HG03175 (cell line): ENCODE data around the gene PDE6B.

Experiments
- ATAC-seq: cut with Tn5 transposase; IDR thresholded peaks from one replicate; pipeline ENCODE4 v1.9.1; 2021; ENCODE audit warnings: mild to moderate bottlenecking, moderate library complexity; ENCODE audit not compliant: unreplicated experiment

Gene PDE6B

DNA sequence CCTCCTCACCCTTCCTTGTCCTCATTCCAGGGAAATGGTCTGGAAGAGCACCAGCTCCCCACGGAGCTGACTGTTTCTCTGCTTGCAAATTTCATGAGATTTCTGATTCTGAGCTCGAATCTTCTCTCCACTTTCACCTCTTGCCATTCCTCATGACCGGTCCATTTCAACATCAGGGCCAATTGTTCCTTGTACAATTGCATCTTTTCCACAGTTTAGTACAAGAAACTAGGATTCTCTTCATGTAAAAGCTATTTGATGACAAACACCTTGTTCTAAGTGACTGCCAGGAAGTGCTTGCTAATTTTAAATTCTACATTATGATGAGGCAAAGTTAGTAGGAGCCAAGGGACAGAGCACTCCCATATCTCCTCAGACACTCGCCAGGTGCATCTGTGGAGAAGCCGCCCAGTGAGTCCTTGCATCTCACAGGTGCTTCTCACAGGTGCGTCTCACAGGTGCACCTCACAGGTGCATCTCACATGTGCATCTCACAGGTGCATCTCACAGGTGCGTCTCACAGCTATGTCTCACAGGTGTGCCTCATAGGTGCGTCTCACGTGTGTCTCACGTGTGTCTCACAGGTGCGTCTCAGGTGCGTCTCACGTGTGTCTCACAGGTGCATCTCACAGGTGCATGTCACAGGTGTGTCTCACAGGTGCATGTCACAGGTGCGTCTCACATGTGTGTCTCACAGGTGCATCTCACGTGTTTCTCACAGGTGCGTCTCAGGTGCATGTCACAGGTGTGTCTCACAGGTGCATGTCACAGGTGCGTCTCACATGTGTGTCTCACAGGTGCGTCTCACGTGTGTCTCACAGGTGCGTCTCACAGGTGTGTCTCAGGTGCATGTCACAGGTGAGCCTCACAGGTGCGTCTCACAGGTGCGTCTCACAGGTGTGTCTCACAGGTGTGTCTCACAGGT lies 3.0 kb upstream of the PDE6B start:
- ATAC-seq: no peak

- ATAC-seq: no peak
Measured at GRCh38 chr4:622996-623913, 2.1 kb upstream of the PDE6B start.

DNA sequence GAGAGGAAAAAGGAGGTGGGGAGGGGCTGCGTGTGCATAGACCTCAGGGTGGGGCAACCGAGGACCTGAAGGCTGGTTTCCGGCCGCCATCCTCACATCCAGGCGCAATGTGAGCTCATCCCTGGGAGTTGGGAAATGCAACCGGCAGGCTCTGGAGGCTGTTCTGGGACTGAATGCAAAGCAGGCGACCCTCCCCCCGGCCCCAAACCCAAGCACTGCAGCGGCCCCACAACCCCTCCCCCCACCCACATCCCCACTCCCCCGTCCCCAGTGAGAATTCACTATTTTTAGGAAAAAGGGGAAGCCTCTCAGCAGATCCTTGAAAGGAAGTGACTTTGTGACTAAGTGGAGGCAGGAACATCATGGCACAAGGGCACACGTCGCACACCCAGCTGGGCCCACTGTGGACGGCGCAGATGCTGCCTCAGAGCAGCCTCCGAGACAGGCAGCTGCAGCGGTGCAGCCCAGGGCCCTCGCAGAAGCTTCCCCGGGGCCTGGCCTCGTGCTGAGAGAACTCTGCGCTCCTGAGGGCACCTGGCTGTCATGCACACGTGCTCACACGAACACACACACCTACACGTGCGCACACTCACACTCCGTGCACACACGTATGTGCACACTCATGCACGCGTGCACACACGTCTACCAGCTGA lies 1.3 kb upstream of the PDE6B start:
- no peak for ATAC-seq

- no peak for ATAC-seq
Measured at GRCh38 chr4:625631-626161, 323 bp downstream of the PDE6B start.

DNA sequence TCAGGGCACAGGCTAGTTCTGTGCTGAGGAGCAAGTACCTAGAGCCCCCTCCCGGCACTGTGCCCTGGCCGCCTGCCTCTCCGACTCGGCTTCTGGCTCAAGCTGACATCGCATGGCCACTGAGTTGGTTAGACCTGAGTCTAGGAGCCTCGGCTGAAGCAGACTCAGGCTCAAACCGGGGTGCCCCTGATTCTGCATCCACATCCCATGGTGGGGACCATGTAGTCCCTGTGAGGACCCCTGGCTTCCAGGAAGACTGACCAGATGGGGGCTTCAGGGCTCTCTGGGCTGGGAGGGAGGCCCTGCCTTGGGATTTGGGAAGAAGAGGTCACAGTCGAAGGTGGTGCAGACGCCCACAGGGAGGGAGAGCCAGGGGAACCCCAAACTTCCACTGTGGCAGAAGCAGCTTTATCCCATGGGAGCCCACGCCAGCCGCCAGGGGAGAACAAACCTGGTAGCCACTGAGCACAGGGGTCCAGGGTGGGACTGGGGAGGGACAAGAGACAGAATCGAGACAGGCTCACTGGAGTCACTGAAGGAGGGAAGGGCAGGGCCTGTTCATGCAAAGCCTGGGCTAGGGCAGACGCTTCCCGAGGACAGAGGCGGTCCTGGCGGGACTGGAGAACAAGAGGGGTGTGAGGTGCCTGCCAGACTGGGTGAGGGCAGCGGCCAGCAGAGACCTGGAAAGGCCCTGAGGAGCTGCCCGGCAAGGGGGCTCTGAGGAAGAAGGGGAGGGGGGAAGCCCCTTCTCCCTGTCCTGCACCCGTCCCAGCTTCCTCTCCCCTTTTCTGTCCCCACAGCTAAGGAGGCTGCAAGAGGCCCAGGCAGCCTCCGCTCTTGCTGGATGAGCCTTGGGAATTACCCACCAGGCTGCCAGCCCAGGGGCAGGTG lies 1.1 kb downstream of the PDE6B start:
- no peak for ATAC-seq

DNA sequence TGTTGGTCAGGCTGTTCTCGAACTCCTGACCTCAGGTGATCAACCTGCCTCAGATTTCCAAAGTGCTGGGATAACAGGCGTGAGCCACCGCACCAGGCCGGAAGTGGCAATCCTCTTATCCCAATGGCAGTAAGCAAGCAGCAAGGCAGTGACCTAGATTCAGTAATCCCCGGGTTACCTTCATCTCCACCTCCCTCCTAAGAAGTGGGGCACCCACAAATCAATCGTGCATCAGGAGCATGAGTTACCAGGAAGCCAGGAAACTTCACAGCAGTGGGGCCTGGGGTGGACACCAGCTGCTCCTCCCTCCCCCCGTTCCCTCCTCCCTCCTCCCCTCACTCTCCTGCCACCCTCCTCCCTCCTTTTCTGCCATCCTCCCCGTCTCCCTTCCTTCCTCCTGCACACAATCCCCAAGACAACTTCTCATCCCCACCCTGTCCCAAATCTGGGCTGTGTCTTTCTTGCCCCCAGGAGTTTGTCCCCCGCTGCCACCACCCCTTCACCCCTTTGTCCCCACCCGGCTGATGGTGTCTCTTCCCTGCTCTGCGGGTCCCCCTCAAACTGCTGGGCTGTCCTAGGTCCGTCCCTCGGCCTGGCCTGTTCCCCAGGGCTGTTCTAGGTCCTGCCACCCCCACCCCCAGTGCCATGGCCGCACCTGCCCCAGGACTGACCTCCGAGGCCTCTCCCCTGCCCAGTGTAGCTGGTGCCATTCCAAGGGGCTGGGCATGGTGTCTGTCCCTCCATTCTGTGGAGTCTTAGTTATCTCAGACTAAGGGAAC lies 2.2 kb downstream of the PDE6B start:
- no peak for ATAC-seq

- ATAC-seq: no peak
Measured at GRCh38 chr4:628311-628741, 3.0 kb downstream of the PDE6B start.

DNA sequence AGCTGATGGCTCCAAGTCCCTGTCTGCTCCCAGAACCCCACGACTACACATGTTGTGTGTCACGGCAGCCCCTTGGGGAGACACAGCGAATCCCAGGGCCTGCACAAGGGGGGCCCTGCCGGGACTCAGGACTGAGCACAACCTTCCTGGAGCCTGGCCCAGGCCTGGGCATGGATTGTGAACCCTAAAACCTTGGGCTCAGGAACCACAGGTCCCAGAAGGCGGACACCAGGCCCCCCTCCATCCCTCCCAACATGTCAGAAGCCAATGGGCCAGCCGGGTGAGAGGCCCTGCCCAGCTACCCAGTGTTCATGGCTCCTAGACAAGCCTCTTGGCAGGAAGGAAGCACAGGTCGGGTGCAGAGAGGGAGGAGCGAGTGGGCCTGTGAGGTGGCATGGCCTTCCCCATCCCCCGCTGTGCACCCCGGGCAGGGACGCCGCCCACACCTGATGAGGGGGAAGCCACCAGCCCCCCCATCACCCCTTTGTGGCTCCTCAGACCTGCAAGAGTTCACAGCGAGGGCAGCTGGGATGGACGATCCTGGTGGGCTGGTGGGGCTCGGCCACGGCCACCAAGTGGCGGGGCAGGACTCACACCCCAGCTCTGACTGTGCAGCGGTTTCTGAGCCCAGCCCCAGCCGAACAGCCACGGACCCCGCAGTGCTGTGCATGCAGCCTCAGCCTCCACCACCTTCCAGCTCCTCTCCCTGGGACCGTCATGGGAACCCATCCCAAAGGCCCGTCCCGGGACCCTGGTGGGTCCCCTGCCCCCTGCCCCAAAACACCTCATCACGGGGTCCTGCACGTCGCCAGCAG lies 3.7 kb downstream of the PDE6B start:
- ATAC-seq: no peak

DNA sequence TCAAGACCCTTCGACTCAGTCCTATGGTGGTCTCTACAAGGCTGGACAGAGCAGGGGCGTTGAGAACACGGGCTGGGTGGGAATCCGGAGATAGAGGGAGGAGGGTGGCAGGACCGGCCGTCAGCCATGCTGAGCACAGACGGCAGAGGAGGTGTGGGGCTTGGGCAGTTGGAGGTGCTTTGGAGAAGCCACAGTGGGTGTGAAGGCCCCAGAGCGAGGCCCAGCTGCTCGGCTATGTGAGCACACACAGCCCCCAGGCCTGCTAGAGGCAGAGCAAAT lies 4.2 kb downstream of the PDE6B start:
- no peak for ATAC-seq

DNA sequence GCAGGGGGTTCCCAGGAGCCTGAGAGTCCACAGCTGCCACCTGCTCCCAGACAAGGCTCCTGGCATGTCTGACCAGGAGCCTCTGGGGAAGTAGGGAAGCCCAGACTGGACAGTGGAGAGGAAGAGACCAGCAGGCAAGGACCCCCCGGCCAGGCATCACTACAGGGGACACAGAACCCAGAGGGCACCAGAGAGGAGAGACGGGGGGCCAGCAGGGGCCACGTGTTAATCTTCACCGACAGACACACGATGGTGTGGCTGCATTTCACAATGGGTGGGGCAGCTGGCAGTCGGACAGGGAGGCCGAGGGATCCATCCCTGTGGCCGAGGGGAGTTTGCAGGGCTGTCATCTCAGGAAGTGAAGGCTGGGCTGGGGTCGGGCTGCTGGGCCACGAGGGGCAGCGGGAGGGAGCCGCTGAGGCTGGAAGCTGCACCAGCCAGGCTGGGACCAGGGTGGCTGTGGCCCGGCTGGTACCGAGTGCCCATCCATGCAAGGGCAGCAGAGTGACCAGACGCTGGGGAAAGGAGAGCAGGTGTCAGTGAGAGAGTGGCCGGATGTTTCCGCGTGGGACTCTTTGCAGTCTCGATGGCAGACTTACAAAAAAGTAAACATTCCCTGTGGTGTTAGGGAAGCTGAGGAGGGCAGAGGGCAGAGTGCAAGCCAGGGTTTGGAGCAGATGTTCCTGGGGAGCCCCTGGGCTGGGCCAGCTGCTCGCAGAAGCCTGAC lies 4.7 kb downstream of the PDE6B start:
- ATAC-seq: no peak

GRCh38 chr4:630656-631055 lies 5.3 kb downstream of the PDE6B start:
- ATAC-seq: no peak

DNA sequence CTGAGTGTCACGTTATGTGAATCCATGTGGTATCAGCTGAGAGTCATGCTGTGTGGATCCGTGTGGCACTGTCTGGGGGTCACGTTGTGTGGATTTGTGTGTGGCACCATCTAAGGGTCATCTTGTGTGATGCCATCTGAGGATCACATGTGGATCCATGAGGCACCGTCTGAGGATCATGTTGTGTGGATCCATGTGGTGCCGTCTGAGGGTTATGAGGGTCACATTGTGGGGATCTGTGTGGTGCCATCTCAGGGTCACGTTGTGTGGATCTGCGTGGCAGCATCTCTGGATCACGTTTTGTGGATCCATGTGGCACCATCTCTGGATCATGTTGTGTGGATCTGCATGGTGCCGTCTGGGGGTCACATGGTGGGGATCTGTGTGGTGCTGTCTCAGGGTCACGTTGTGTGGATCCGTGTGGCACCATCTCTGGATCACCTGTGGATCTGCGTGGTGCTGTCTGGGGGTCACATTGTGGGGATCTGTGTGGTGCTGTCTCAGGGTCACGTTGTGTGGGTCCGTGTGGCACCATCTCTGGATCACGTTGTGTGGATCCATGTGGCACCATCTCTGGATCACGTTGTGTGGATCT lies 6.9 kb downstream of the PDE6B start:
- no peak for ATAC-seq

GRCh38 chr4:632926-633325 lies 7.6 kb downstream of the PDE6B start:
- ATAC-seq: no peak

DNA sequence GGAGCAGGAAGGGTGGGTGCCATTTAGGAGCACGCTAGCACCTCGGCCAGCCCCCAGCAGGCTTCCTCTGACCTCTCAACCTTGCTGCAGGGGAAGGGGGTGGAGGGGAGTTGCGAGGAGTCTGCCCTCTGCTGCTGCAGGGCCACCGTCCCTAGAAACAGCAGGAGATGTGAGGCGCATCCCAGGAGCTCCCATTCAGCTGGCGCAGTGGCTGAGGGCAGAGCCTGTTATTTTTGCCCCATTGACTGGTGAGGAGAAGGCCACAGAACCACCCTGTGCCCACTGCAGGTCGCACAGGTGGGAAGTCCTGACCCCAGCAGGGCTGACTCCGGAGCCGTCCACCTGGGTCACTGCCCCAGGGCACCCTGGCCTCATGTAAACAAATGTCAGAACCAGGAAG lies 8.0 kb downstream of the PDE6B start:
- no peak for ATAC-seq

- ATAC-seq: no peak
Measured at GRCh38 chr4:633976-634598, 8.7 kb downstream of the PDE6B start.

GRCh38 chr4:634599-634985 lies 9.2 kb downstream of the PDE6B start:
- no peak for ATAC-seq
